CD4-positive, alpha-beta memory T cell (primary cell): ENCODE measurements around the gene STRIT1. TPM values are rescaled to one million over a fixed set of nuclear protein-coding genes. Genes with fewer than 3 reads are reported as not detected.
"Not testable (repeated sequence)": the region's sequence is repeated elsewhere in the genome, so short reads cannot be mapped to it uniquely, and the experiment has no call there.

Source experiments
- CTCF ChIA-PET: fragments of 350-600 bp; sonication (Branson Sonifier 250); formaldehyde crosslinking; loops from one replicate; lab custom pipeline; 2021; ENCODE audit warnings: inconsistent platforms; ENCODE audit not compliant: partially characterized antibody; lab: Charles Lee
- POLR2A ChIA-PET: fragments of 350-600 bp; sonication (Branson Sonifier 250); formaldehyde crosslinking; loops from one replicate; lab custom pipeline; 2021; ENCODE audit not compliant: partially characterized antibody; lab: Charles Lee
- DNase-seq, 5 donors: peaks; one replicate each; pipeline versions ENCODE4 v3.0.0 to v3.0.0-alpha.2; 2020 to 2022; ENCODE audit warnings: mixed read lengths in 1 of 5
- H3K27ac ChIP-seq: one replicate; pipeline ENCODE4 v1.7.0; 2013; ENCODE audit warnings: low read depth, low read length
- H3K27me3 ChIP-seq: 2 replicates; pipeline ENCODE4 v1.7.0; 2013; ENCODE audit warnings: mild to moderate bottlenecking, low read length, moderate library complexity; ENCODE audit not compliant: insufficient read depth
- H3K36me3 ChIP-seq: 2 replicates; pipeline ENCODE4 v1.7.0; 2013; ENCODE audit warnings: mild to moderate bottlenecking, low read length, moderate library complexity; ENCODE audit not compliant: insufficient read depth
- H3K4me1 ChIP-seq: 2 replicates; pipeline ENCODE4 v1.7.0; 2013; ENCODE audit warnings: mild to moderate bottlenecking, low read length, moderate library complexity; ENCODE audit not compliant: insufficient read depth
- H3K4me3 ChIP-seq, 2 donors: one replicate each; pipeline ENCODE4 v1.7.0; 2013; ENCODE audit warnings: low read length in 2 of 2, mild to moderate bottlenecking in 1 of 2
- H3K9me3 ChIP-seq, 2 donors: one replicate each; pipeline ENCODE4 v1.7.0; 2013; ENCODE audit warnings: low read length in 2 of 2, control low read depth in 1 of 2; ENCODE audit not compliant: control insufficient read depth in 1 of 2
- H3K27ac Mint-ChIP-seq, 7 donors: one replicate each; pipeline ENCODE4 v1.8.0; 2020 to 2021; ENCODE audit warnings: mixed read lengths in 7 of 7, mild to moderate bottlenecking in 6 of 7, inconsistent platforms in 3 of 7, moderate library complexity in 3 of 7
- H3K27me3 Mint-ChIP-seq, 2 donors: one replicate each; pipeline ENCODE4 v1.8.0; 2020 to 2021; ENCODE audit warnings: mixed read lengths in 2 of 2
- H3K36me3 Mint-ChIP-seq, 2 donors: one replicate each; pipeline ENCODE4 v1.8.0; 2020 to 2021; ENCODE audit warnings: mixed read lengths in 2 of 2, inconsistent platforms in 1 of 2, mild to moderate bottlenecking in 1 of 2
- H3K4me1 Mint-ChIP-seq, 4 donors: one replicate each; pipeline ENCODE4 v1.8.0; 2020 to 2021; ENCODE audit warnings: mixed read lengths in 4 of 4, mild to moderate bottlenecking in 1 of 4
- H3K4me3 Mint-ChIP-seq, 8 donors: one replicate each; pipeline ENCODE4 v1.8.0; 2020 to 2021; ENCODE audit warnings: mixed read lengths in 8 of 8, mild to moderate bottlenecking in 7 of 8, moderate library complexity in 6 of 8, inconsistent platforms in 3 of 8
- H3K9me3 Mint-ChIP-seq, 8 donors: one replicate each; pipeline ENCODE4 v1.8.0; 2020 to 2021; ENCODE audit warnings: mixed read lengths in 8 of 8, mild to moderate bottlenecking in 5 of 8, inconsistent platforms in 3 of 8, moderate library complexity in 1 of 8
- intact Hi-C: fragments of 100-400 bp; cut with micrococcal nuclease; formaldehyde crosslinking; loops from one replicate; pipeline ENCODE4 v1.15.1; 2023
- polyA plus RNA-seq, 2 donors: library from polyadenylated mRNA; unstranded; fragments of 300-500 nt; fragmentation: Illumina TruSeq; gene quantifications; one replicate each; pipeline ENCODE4 v1.2.3, GENCODE V29; 2021
- total RNA-seq, 2 experiments: library from RNA; stranded (reverse); gene quantifications; one replicate each; pipeline ENCODE4 v1.2.3, GENCODE V29; 2021

STRIT1 gene
- total and polyA plus RNA-seq, 4 experiments from 2014 or later: not detected

- no peak overlapping the region for H3K4me3 ChIP-seq
- Mint-ChIP-seq H3K4me1 (peaks cover 0 to 2% (median 0%) of the 10 kb centered on the region in 4 donors), H3K4me3 (no peak overlapping the region), H3K36me3 (no peaks in the 10 kb centered on the region), H3K27me3 (peaks cover 0 to 2% of the 10 kb centered on the region in 2 donors), H3K27ac (no peak overlapping the region), H3K9me3 (peaks cover 0 to 3% (median 0%) of the 10 kb centered on the region in 8 donors)
- no peak overlapping the region for H3K27ac ChIP-seq
- no peaks in the 10 kb centered on the region for H3K36me3 ChIP-seq
- no peaks in the 10 kb centered on the region for H3K4me1 ChIP-seq
- intact Hi-C loops: no loop called here
- CTCF ChIA-PET: no interaction called here
- no peaks in the 10 kb centered on the region for H3K9me3 ChIP-seq
- POLR2A ChIA-PET: no interaction called here
- no peak for DNase-seq
- H3K27me3 ChIP-seq: no peaks in the 10 kb centered on the region
These were observed 10.1 kb downstream of the STRIT1 start for GRCh38 chr3:155283092-155284056.

GRCh38 chr3:155282385-155283091 is 10.9 kb downstream of the STRIT1 start:
- Mint-ChIP-seq H3K27ac (no peak overlapping the region), H3K4me3 (no peak overlapping the region), H3K36me3 (no peaks in the 10 kb centered on the region), H3K9me3 (peaks cover 0 to 6% (median 0%) of the 10 kb centered on the region in 8 donors), H3K27me3 (peaks cover 0 to 2% of the 10 kb centered on the region in 2 donors), H3K4me1 (peaks cover 0 to 2% (median 0%) of the 10 kb centered on the region in 4 donors)
- no peaks in the 10 kb centered on the region for H3K9me3 ChIP-seq
- no peaks in the 10 kb centered on the region for H3K27me3 ChIP-seq
- POLR2A ChIA-PET: no interaction called here
- CTCF ChIA-PET: no interaction called here
- DNase-seq: no peak
- no peak overlapping the region for H3K4me3 ChIP-seq
- intact Hi-C loops: no loop called here
- no peaks in the 10 kb centered on the region for H3K4me1 ChIP-seq
- no peak overlapping the region for H3K27ac ChIP-seq
- no peaks in the 10 kb centered on the region for H3K36me3 ChIP-seq

GRCh38 chr3:155281912-155282311 is 11.6 kb downstream of the STRIT1 start:
- no peak for DNase-seq
- Mint-ChIP-seq H3K27me3 (peaks cover 0 to 2% of the 10 kb centered on the region in 2 donors), H3K27ac (no peak overlapping the region), H3K4me1 (peaks cover 0 to 2% (median 0%) of the 10 kb centered on the region in 4 donors), H3K4me3 (no peak overlapping the region), H3K9me3 (peaks cover 0 to 6% (median 0%) of the 10 kb centered on the region in 8 donors), H3K36me3 (no peaks in the 10 kb centered on the region)
- Histone ChIP-seq H3K27me3 (no peaks in the 10 kb centered on the region), H3K4me3 (no peak overlapping the region), H3K36me3 (no peaks in the 10 kb centered on the region), H3K9me3 (no peaks in the 10 kb centered on the region), H3K27ac (no peak overlapping the region), H3K4me1 (no peaks in the 10 kb centered on the region)
- intact Hi-C loops: no loop called here
- POLR2A ChIA-PET: no interaction called here
- CTCF ChIA-PET: no interaction called here

- H3K36me3 Mint-ChIP-seq, H3K9me3 ChIP-seq, H3K27me3 Mint-ChIP-seq, H3K4me1 ChIP-seq, H3K36me3 ChIP-seq, POLR2A ChIA-PET, DNase-seq, intact Hi-C loops, H3K27ac Mint-ChIP-seq, H3K4me1 Mint-ChIP-seq, H3K4me3 ChIP-seq, H3K9me3 Mint-ChIP-seq, H3K27me3 ChIP-seq, H3K4me3 Mint-ChIP-seq, CTCF ChIA-PET, H3K27ac ChIP-seq: not testable (repeated sequence)
These were observed 17.4 kb downstream of the STRIT1 start for GRCh38 chr3:155276089-155276488.

GRCh38 chr3:155275159-155275754 is 18.2 kb downstream of the STRIT1 start:
- DNase-seq, H3K4me3 ChIP-seq, H3K27ac Mint-ChIP-seq, H3K36me3 ChIP-seq, CTCF ChIA-PET, H3K27ac ChIP-seq, H3K9me3 ChIP-seq, POLR2A ChIA-PET, H3K27me3 Mint-ChIP-seq, H3K9me3 Mint-ChIP-seq, H3K27me3 ChIP-seq, H3K36me3 Mint-ChIP-seq, H3K4me1 ChIP-seq, intact Hi-C loops, H3K4me3 Mint-ChIP-seq, H3K4me1 Mint-ChIP-seq: not testable (repeated sequence)

- DNase-seq, H3K9me3 ChIP-seq, CTCF ChIA-PET, POLR2A ChIA-PET, H3K4me3 Mint-ChIP-seq, H3K27ac Mint-ChIP-seq, H3K36me3 Mint-ChIP-seq, H3K9me3 Mint-ChIP-seq, H3K4me1 ChIP-seq, H3K27me3 Mint-ChIP-seq, H3K4me1 Mint-ChIP-seq, intact Hi-C loops, H3K27me3 ChIP-seq, H3K36me3 ChIP-seq, H3K27ac ChIP-seq, H3K4me3 ChIP-seq: not testable (repeated sequence)
These were observed 19.0 kb downstream of the STRIT1 start for GRCh38 chr3:155274435-155274834.

GRCh38 chr3:155271343-155271613 is 22.2 kb downstream of the STRIT1 start:
- H3K27me3 Mint-ChIP-seq: no peaks in the 10 kb centered on the region
- H3K4me3 Mint-ChIP-seq: no peak overlapping the region
- no peaks in the 10 kb centered on the region for H3K4me1 Mint-ChIP-seq

More at GRCh38 chr3:155271343-155271613, 22.2 kb downstream of the STRIT1 start:
- CTCF ChIA-PET: no interaction called here
- peaks cover 0 to 2% (median 0%) of the 10 kb centered on the region in 8 donors for H3K9me3 Mint-ChIP-seq
- no peaks in the 10 kb centered on the region for H3K36me3 ChIP-seq
- no peak overlapping the region for H3K27ac Mint-ChIP-seq
- no peaks in the 10 kb centered on the region for H3K9me3 ChIP-seq
- intact Hi-C loops: no loop called here
- POLR2A ChIA-PET: no interaction called here
- no peaks in the 10 kb centered on the region for H3K4me1 ChIP-seq
- H3K27me3 ChIP-seq: no peaks in the 10 kb centered on the region
- no peak overlapping the region for H3K27ac ChIP-seq
- no peak overlapping the region for H3K4me3 ChIP-seq
- DNase-seq: no peak
- H3K36me3 Mint-ChIP-seq: no peaks in the 10 kb centered on the region
